K562 (cell line): ENCODE results near the gene AP2A2. TPM values are rescaled to one million over a fixed set of nuclear protein-coding genes. Genes with fewer than 3 reads are reported as not detected.

Source experiments
- ATAC-seq: fragments of 200-7000 bp; cut with Tn5 transposase; 3 replicates; pipeline ENCODE4 v1.9.1; 2020; ENCODE audit warnings: moderate library complexity
- BruUV-seq: library from RNA; stranded (reverse); fragments of 400-500 nt; replicated peaks from 2 replicates; lab custom pipeline; 2021; lab: Mats Ljungman, UMichigan
- CTCF ChIA-PET: fragments of 300-600 bp; formaldehyde crosslinking; extraction: SDS; loops from one replicate; lab custom pipeline; 2021; ENCODE audit warnings: low intra/inter-chr PET ratio; lab: Yijun Ruan, JAX
- POLR2A ChIA-PET: fragments of 300-600, 350-650 bp; sonication (Branson Sonifier 250); formaldehyde crosslinking; extraction: SDS; loops from one replicate; lab custom pipeline; 2021; ENCODE audit warnings: antibody characterized with exemption, inconsistent platforms; lab: Yijun Ruan, JAX
- DNase-seq, 4 experiments: peaks; one replicate each; pipeline versions ENCODE4 v3.0.0 to v3.0.0-alpha.2; 2011 to 2018; ENCODE audit warnings: low spot score in 3 of 4, mixed read lengths in 3 of 4; ENCODE audit errors: extremely low read depth in 1 of 4
- FAIRE-seq: peaks from 2 replicates; lab custom pipeline; 2011; peaks lifted over from hg19 to GRCh38; lab: Jason Lieb, UNC
- H2AFZ ChIP-seq: 2 replicates; pipeline ENCODE4 v1.6.0; 2011; ENCODE audit warnings: low read depth, low read length, control low read depth, inconsistent platforms
- H3K27ac ChIP-seq: fragments of 200-600 bp; 3 replicates; pipeline ENCODE4 v1.8.0; 2011; ENCODE audit warnings: low read depth, mild to moderate bottlenecking, control low read depth, inconsistent platforms, low read length, moderate library complexity, mixed read lengths; ENCODE audit errors: extremely low read depth
- H3K27me3 ChIP-seq, 2 experiments: fragments of 300-600 bp in 1 of 2; 2 replicates in 1 of 2; 3 replicates in 1 of 2; pipeline versions ENCODE4 v1.6.0 to v1.8.0; 2011; ENCODE audit warnings: inconsistent platforms in 2 of 2, low read length in 2 of 2, mild to moderate bottlenecking in 1 of 2, mixed read lengths in 1 of 2, moderate library complexity in 1 of 2; ENCODE audit not compliant: control insufficient read depth in 2 of 2, insufficient read depth in 2 of 2
- H3K36me3 ChIP-seq: fragments of 300-600 bp; 3 replicates; pipeline ENCODE4 v1.8.0; 2011; ENCODE audit warnings: mild to moderate bottlenecking, low read length, inconsistent platforms; ENCODE audit not compliant: control insufficient read depth, insufficient read depth
- H3K4me1 ChIP-seq, 2 experiments: fragments of 200-600 bp in 1 of 2; replicated peaks in 1 of 2; 2 replicates in 1 of 2; 3 replicates in 1 of 2; pipeline versions ENCODE4 v1.5.1 to v1.8.0; 2011; ENCODE audit warnings: inconsistent platforms in 2 of 2, low read length in 2 of 2, mild to moderate bottlenecking in 1 of 2, mixed read lengths in 1 of 2, moderate library complexity in 1 of 2; ENCODE audit not compliant: control insufficient read depth in 2 of 2, insufficient read depth in 2 of 2
- H3K4me2 ChIP-seq: 2 replicates; pipeline ENCODE4 v1.6.1; 2011; ENCODE audit warnings: low read length, control low read depth, inconsistent platforms, mixed read lengths; ENCODE audit not compliant: insufficient read depth
- H3K4me3 ChIP-seq: fragments of 200-600 bp; sonication (generic), shearing (Covaris generic); 2 replicates; pipeline ENCODE4 v1.5.1; 2016; ENCODE audit warnings: control low read depth, inconsistent platforms
- H3K79me2 ChIP-seq: fragments of 200-600 bp; 3 replicates; pipeline ENCODE4 v1.8.0; 2011; ENCODE audit warnings: low read length, inconsistent platforms; ENCODE audit not compliant: control insufficient read depth, insufficient read depth
- H3K9ac ChIP-seq, 2 experiments: 2 replicates each; pipeline versions ENCODE4 v1.6.0 to v1.6.1; 2011; ENCODE audit warnings: low read depth in 2 of 2, low read length in 2 of 2, control low read depth in 1 of 2, inconsistent platforms in 1 of 2, mild to moderate bottlenecking in 1 of 2, mixed read lengths in 1 of 2; ENCODE audit not compliant: insufficient read depth in 1 of 2
- H3K9me1 ChIP-seq: one replicate; pipeline ENCODE4 v1.6.0; 2011; ENCODE audit warnings: inconsistent platforms, mild to moderate bottlenecking, low read length, moderate library complexity; ENCODE audit not compliant: control insufficient read depth, insufficient read depth
- H3K9me3 ChIP-seq: replicated peaks from 2 replicates; pipeline ENCODE4 v1.5.1; 2011; ENCODE audit warnings: low read depth, low read length, inconsistent platforms; ENCODE audit not compliant: control insufficient read depth, insufficient read depth
- H4K20me1 ChIP-seq: replicated peaks from 2 replicates; pipeline ENCODE4 v1.6.1; 2011; ENCODE audit warnings: low read length, inconsistent platforms, mixed read lengths; ENCODE audit not compliant: control insufficient read depth, insufficient read depth
- BRD9 ChIP-seq: fragments of 450-650 bp; IDR thresholded peaks from 2 replicates; pipeline ENCODE4 v1.6.1; 2018; ENCODE audit warnings: low read depth; ENCODE audit not compliant: partially characterized antibody
- CBFA2T3 ChIP-seq: fragments of 450-650 bp; IDR thresholded peaks from 2 replicates; pipeline ENCODE4 v1.6.1; 2017
- EGR1 ChIP-seq: fragments of 450-650 bp; conservative IDR thresholded peaks from 2 replicates; pipeline ENCODE4 v1.6.1; 2017; ENCODE audit warnings: mild to moderate bottlenecking
- KLF6 ChIP-seq: fragments of 250-450 bp; sonication (Bioruptor Pico); IDR thresholded peaks from 2 replicates; pipeline ENCODE4 v1.4.0; 2020; ENCODE audit warnings: mild to moderate bottlenecking, moderate library complexity, borderline replicate concordance
- PTTG1 ChIP-seq: fragments of 450-650 bp; IDR thresholded peaks from 2 replicates; pipeline ENCODE4 v1.6.1; 2016; ENCODE audit warnings: low read depth, mild to moderate bottlenecking, missing genetic modification characterization, missing compliant biosample characterization
- SAP30 ChIP-seq: fragments of 200-600 bp; sonication (generic); IDR thresholded peaks from 2 replicates; pipeline ENCODE4 v1.6.1; 2012; ENCODE audit warnings: borderline replicate concordance, low read depth, mild to moderate bottlenecking, moderate library complexity, low read length, control low read depth, inconsistent platforms; ENCODE audit not compliant: insufficient read depth, poor library complexity, severe bottlenecking
- TCF3 ChIP-seq: sonication (generic); formaldehyde crosslinking; IDR thresholded peaks from 2 replicates; pipeline ENCODE4 v1.4.0; 2020; ENCODE audit warnings: mild to moderate bottlenecking, missing genetic modification reagents
- WGBS: fragments of 100-300 bp; shearing (Covaris generic); methylation state at CpG from one replicate; pipeline ENCODE4 v1.1.6; 2016; ENCODE audit warnings: low coverage, mixed read lengths; ENCODE audit not compliant: insufficient coverage; ENCODE audit errors: missing lambda C conversion rate; 5-methylcytosine and 5-hydroxymethylcytosine counted together
- in situ Hi-C: fragments of 300-500 bp; cut with MboI; formaldehyde crosslinking; loops from 4 replicates; pipeline ENCODE4 v1.15.0; 2018; ENCODE audit warnings: inconsistent platforms, mixed read lengths
- intact Hi-C: fragments of 100-400 bp; cut with micrococcal nuclease; formaldehyde crosslinking; loops from 2 replicates; pipeline ENCODE4 v1.14.2; 2022
- polyA plus RNA-seq, 8 experiments: library from polyadenylated mRNA; depleted of rRNA in 4 of 8; stranded (reverse) in 5 of 8; unstranded in 3 of 8; fragments of >200 nt; fragmentation: Nextera tagmentation in 2 of 8; fragmentation: Illumina TruSeq in 1 of 8; extraction: Ambion mirVana in 2 of 8; extraction: Trizol in 1 of 8; gene quantifications; 2 replicates each; pipeline versions ENCODE4 v1.2.1 to v1.2.3, GENCODE V29; 2011 to 2014; ENCODE audit warnings: inconsistent platforms in 1 of 8, missing spikeins in 1 of 8
- total RNA-seq, 7 experiments: library from RNA; depleted of rRNA in 6 of 7; stranded (reverse); fragments of >200 nt in 6 of 7; fragmentation: Illumina TruSeq in 2 of 7; extraction: Trizol in 2 of 7; gene quantifications; 2 replicates each; pipeline versions ENCODE4 v1.2.1 to v1.2.3, GENCODE V29; 2011 to 2021; ENCODE audit warnings: low replicate concordance in 1 of 7
- TF ChIP-seq, protein P1 (sequence below): IDR thresholded peaks from 2 replicates; pipeline ENCODE4 v1.6.1; 2012; ENCODE audit warnings: low read depth, low read length, improper control_type of control experiment, borderline replicate concordance
- TF ChIP-seq, protein P2 (sequence below), 2 experiments: fragments of 450-650 bp in 1 of 2; sonication (generic) in 1 of 2; formaldehyde crosslinking; conservative IDR thresholded peaks; 2 replicates each; pipeline versions ENCODE4 v1.4.0 to v1.8.1; 2020 to 2022; ENCODE audit warnings: mild to moderate bottlenecking in 1 of 2, missing genetic modification reagents in 1 of 2

AP2A2 gene
- total and polyA plus RNA-seq, 9 of the 15 experiments (the other 6 are each of a cell fraction or from before 2014, with no cell fraction given) = 0.69 to 41.7 (median 15.2) TPM

DNA sequence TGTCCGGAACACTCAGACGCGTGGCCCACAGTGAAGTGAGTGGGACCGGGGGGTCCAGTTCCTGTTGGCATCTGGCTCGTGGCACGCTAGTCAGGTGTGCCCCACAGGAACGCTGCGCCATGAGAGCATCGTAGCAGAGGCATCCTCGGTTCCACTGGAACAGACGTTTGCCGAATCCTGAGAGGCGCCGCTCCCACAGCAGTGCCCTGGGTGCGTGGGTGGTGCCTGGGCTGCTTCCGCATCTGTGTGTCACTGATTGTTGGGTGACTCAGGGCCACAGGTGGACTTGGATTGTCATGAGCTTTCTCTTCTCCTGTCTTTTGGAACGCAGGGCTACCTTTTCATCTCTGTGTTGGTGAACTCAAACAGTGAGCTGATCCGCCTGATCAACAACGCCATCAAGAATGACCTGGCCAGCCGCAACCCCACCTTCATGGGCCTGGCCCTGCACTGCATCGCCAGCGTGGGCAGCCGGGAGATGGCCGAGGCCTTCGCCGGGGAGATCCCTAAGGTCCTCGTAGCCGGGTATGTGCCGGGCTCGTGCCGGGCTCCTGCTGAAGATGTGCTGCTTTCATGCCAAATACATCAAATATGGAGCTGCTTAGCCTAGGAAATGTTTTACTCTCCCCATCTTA is 46.2 kb downstream of the AP2A2 start:
- no peaks in the 10 kb centered on the region for H4K20me1 ChIP-seq
- intact Hi-C loops = no loop called here
- no peak overlapping the region for H2AFZ ChIP-seq
- H3K79me2 ChIP-seq = no peaks in the 10 kb centered on the region
- ChIA-PET CTCF (no interaction called here), POLR2A (interaction anchor here (0.6 kb wide), 1 partner anchor 33 kb away, joined by 3 read pairs; no protein-coding TSS in a partner anchor)
- H3K9me3 ChIP-seq = no peaks in the 10 kb centered on the region
- no peaks in the 10 kb centered on the region for H3K9me1 ChIP-seq
- H3K9ac ChIP-seq = peak overlapping the region in 1 of 2 experiments; percentile 28; a peak in 1 of 4 replicates
- H3K27ac ChIP-seq = no peak overlapping the region; the same call in 2 of the 3 replicates
- no peak for FAIRE-seq
- 90% methylated on average over 29 of the region's 31 CpGs for WGBS
- peaks cover 37% of the 10 kb centered on the region; the same call in 2 of the 3 replicates for H3K36me3 ChIP-seq
- no peak for TF ChIP-seq BRD9
- TF ChIP-seq SAP30 = no peak
- TF ChIP-seq, protein P1, sequence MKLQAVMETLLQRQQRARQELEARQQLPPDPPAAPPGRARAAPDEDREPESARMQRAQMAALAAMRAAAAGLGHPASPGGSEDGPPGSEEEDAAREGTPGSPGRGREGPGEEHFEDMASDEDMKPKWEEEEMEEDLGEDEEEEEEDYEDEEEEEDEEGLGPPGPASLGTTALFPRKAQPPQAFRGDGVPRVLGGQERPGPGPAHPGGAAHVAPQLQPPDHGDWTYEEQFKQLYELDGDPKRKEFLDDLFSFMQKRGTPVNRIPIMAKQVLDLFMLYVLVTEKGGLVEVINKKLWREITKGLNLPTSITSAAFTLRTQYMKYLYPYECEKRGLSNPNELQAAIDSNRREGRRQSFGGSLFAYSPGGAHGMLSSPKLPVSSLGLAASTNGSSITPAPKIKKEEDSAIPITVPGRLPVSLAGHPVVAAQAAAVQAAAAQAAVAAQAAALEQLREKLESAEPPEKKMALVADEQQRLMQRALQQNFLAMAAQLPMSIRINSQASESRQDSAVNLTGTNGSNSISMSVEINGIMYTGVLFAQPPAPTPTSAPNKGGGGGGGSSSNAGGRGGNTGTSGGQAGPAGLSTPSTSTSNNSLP = no peak
- peak; percentile 61 for TF ChIP-seq EGR1
- no peak for TF ChIP-seq KLF6
- no peak for TF ChIP-seq PTTG1
- peak; percentile 20; the same call in 1 of the 2 replicates for TF ChIP-seq TCF3 (CRISPR knock-in tag)
- TF ChIP-seq CBFA2T3 = 0 out of 2 replicates have a peak, but pooled peaks have one; percentile 26
- TF ChIP-seq, protein P2, sequence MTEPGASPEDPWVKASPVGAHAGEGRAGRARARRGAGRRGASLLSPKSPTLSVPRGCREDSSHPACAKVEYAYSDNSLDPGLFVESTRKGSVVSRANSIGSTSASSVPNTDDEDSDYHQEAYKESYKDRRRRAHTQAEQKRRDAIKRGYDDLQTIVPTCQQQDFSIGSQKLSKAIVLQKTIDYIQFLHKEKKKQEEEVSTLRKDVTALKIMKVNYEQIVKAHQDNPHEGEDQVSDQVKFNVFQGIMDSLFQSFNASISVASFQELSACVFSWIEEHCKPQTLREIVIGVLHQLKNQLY (CRISPR knock-in tag; conservative IDR thresholded peaks at IDR 0.05) = no peak
- TF ChIP-seq, all 486 proteins: peak for 3
- H3K27me3 ChIP-seq = no peaks in the 10 kb centered on the region
- no peak overlapping the region for H3K4me2 ChIP-seq
- peaks cover 0 to 30% of the 10 kb centered on the region in 2 experiments; a peak in 2 of 5 replicates for H3K4me1 ChIP-seq
- ATAC-seq (no peak), DNase-seq (no peak)
- in situ Hi-C loops = no loop called here
- no peak overlapping the region for H3K4me3 ChIP-seq
- no TSS peak for BruUV-seq
